Coronary artery (tissue), 2 donors: ENCODE measurements around the gene IL1A.

Source experiments
- DNase-seq: peaks from one replicate; pipeline ENCODE4 v3.0.0-alpha.2; 2017; ENCODE audit warnings: low spot score
- H3K27ac ChIP-seq, 2 donors: fragments of 200-600 bp; sonication (generic); one replicate each; pipeline ENCODE4 v1.5.1; 2016 to 2019
- H3K4me3 ChIP-seq: fragments of 200-600 bp; sonication (generic); 2 replicates; pipeline ENCODE4 v1.5.1; 2016; ENCODE audit warnings: mild to moderate bottlenecking, moderate library complexity
- TF ChIP-seq, protein P1 (sequence below): fragments of 200-600 bp; sonication (generic); IDR thresholded peaks from one replicate; pipeline ENCODE4 v1.5.1; 2019; ENCODE audit warnings: antibody characterized with exemption

The IL1A gene

GRCh38 chr2:112727276-112728028 lies 56.8 kb downstream of the IL1A start:
- TF ChIP-seq, protein P1, sequence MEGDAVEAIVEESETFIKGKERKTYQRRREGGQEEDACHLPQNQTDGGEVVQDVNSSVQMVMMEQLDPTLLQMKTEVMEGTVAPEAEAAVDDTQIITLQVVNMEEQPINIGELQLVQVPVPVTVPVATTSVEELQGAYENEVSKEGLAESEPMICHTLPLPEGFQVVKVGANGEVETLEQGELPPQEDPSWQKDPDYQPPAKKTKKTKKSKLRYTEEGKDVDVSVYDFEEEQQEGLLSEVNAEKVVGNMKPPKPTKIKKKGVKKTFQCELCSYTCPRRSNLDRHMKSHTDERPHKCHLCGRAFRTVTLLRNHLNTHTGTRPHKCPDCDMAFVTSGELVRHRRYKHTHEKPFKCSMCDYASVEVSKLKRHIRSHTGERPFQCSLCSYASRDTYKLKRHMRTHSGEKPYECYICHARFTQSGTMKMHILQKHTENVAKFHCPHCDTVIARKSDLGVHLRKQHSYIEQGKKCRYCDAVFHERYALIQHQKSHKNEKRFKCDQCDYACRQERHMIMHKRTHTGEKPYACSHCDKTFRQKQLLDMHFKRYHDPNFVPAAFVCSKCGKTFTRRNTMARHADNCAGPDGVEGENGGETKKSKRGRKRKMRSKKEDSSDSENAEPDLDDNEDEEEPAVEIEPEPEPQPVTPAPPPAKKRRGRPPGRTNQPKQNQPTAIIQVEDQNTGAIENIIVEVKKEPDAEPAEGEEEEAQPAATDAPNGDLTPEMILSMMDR: no peak
- no peak overlapping the region for H3K4me3 ChIP-seq
- H3K27ac ChIP-seq: no peak overlapping the region
- peak; percentile 66 for DNase-seq

DNA sequence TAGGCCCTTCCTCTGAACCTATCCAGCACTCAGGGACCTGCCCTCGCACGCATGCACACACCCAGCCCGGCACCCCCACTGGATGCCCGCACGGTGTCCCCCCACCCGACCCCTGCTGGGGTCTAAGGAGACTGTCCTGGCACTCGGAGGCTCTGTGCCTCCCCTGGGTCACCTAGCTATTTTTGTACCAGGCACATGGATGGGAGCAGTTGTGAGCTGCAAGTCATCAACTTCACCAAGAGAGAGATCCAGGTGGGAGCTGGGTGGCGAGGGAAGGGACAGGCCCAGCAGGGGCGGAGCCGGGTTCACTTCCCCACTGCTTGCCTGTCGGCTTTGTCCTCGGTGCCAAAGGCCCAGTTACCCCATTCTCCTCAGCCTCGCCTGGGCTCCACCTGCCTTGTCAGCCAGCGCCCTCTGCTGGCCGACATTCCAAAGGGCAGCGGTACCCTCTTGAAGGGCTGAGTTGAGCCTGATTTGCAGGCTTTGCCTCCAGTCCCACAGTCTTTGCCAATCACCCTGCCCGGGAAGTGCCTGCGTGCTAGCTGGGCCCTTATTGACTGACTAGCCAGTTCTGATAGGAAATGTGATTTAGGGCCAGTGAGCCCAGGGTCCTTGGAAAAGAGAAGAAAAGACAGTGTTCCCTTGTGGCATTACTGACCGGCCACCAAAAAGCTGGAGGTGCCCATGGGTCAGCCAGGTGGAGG lies 57.7 kb downstream of the IL1A start:
- TF ChIP-seq, protein P1: peak; percentile 90
- peak; percentile 87 for DNase-seq
- H3K27ac ChIP-seq: no peak overlapping the region
- no peak overlapping the region for H3K4me3 ChIP-seq

DNA sequence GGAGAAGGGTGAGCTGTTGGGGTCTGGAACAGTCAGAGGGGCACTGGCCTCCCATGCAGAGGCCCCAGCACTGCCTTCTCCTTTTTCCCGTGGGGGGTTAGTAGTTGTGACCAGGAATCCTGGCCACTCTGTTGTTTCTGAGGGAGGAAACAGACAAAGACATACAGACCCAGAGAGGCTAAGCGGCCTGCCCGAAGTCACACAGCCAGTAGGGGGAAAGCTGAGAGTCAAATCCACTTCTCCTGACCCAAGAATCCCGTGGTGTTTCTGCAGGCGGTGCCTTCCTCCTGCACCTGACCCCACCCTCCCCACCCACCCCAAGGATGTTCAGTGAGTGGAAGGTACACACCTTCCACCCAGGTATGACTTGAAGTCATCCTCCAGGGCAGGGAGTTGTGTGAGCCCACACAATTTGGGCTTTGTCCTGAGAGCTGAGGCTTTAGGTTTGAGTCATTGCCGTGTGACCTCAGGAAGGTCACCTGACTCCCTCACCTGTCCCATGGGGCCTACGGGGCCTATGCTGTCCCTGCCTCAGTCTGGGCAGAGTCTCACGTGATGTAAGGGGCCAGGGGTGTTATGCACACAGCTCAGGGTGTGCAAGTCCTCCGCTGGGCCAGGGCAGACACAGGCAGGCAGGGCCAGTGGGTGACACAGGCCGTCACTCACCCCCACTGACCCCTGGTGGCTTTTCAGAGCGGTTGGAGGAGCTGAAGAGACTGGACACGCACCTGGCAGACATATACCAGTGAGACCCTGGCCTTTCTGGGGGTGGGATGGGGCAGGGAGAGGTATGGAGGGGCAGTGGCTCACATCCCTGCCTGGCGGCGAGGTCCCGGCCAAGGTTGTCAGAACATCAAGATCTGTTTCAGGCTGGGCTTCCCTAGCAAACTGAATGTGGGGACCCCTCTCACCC lies 58.5 kb downstream of the IL1A start:
- Histone ChIP-seq H3K4me3 (no peak overlapping the region), H3K27ac (no peak overlapping the region)
- DNase-seq: peak; percentile 53
- TF ChIP-seq, protein P1: no peak

GRCh38 chr2:112724591-112725525 lies 59.4 kb downstream of the IL1A start:
- H3K27ac ChIP-seq: no peak overlapping the region
- TF ChIP-seq, protein P1: no peak
- H3K4me3 ChIP-seq: no peak overlapping the region
- peak; percentile 66 for DNase-seq

- no peak overlapping the region for H3K4me3 ChIP-seq
- TF ChIP-seq, protein P1: no peak
- no peak overlapping the region for H3K27ac ChIP-seq
- DNase-seq: peak; percentile 65
Observed at GRCh38 chr2:112723995-112724394, 60.3 kb downstream of the IL1A start.
